Stimulated activated CD8-positive, alpha-beta memory T cell treated with anti-CD3 and anti-CD28 coated beads, Interleukin-7, amount 100 ng/mL, for 48 hours (primary cell): ENCODE data around the gene PAPOLA.

Experiments
- DNase-seq, 2 donors: peaks; one replicate each; pipeline ENCODE4 v3.0.0-alpha.2; 2020; ENCODE audit warnings: low read depth in 1 of 2; ENCODE audit errors: extremely low read depth in 1 of 2

The PAPOLA gene

DNA sequence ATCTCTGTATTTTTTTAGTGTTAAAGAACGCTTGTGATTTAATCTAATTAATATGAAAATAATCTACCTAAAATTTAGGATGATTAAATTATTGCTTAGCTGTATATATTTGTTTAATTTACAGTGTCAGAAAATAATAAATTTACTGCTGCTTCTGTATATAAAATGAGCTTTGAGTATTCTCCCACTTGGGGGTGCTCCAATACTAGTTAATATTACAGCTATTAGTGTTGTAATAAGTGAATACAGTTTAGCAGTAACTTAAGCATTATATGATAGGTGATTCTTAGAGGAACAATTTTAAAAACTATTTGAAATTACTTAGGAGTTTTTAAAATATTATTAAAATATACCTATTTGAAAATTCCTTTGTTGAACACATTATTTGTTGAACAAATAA is 62.2 kb downstream of the PAPOLA start:
- no peak for DNase-seq

DNA sequence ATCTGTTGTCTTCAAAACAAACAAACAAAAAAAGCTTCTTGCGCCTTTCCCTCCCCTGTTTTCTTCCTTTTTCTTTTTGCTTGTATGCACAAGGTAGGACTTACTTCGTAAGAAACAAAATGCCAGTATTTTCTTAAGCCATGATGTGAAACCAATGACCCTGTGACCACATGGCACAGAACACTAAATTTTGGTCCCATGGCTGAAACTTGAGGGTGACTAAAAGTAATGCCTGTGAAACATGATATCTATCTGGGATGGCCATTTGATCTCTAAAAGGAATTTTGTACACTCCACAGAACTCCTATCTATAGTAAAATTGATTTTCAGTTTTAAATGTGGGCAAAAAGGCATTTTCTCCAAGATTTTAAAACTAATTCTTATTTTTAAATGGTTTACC is 63.6 kb downstream of the PAPOLA start:
- DNase-seq, result no peak

GRCh38 chr14:96567289-96567899 is 65.2 kb downstream of the PAPOLA start:
- no peak for DNase-seq

DNA sequence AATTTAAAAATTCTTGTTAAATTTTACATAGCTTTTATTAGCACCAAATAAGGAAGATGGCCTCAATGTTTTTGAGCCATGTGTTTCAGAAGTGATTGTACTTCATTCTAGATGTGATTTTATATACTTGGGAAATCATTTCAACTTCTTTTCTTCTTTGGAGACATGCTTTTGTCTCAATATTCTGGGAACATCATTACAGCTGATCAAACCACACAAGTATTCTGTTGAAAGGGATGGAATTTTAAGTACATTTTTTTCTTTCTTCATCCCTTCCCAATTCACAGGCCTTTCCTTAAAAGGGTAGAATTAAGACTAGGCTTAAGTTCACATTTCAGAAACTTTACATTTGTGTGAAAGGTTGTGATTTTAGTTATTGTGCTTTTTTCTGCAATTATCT is 66.4 kb downstream of the PAPOLA start:
- no peak for DNase-seq

- DNase-seq, result no peak
Measured at GRCh38 chr14:96571311-96571710, 69.1 kb downstream of the PAPOLA start.

DNA sequence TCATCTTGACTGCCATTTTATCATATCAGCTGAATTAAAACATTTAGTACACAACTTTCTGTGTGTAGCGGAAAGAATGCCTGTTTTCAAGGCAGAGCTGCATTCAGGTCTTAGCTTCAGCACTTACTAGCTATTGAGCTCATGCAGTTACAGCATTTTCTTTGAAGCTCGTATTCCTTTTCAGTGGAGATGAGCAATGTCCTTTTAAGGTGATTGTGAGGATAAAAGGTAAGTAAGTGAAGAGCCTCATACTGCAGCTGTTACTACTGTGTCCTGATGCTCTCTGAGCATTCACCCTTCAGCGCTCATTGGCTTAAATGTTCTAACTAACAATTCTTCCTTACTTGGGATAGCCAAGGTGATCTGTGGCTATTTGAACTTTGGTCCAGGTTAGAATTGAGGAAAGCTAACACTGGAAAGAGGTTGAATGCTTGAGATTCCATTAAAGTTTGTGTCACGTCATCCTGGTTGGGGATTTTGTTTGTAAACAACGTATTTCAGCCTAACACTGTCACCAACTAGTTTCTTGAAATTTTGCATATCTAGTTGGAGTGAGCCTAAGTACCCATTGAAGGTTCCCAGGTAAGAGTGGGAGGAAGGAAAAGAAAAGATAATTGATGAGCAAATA is 71.4 kb downstream of the PAPOLA start:
- DNase-seq, result no peak

DNA sequence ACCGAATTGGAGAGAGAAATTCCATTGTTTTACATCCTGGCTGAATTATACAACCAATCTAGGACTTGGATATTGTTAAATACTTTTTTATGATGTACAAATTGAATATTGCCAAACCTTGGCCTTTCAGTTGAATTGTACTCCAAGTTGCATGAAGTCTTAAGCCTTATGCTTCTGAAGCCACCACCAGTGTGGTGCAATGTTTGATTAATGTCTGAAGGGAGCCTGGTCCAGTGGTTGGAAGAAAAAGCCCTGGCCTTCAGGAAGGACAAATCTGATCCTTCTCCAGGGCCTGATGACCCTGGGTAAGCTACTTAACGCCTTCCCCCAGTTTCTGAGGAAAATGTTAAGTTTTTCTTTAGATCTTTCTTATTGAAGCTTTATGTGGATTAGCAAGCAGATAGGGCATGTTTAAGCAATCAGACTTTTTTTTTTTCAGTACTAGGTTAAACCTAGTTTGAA is 72.0 kb downstream of the PAPOLA start:
- no peak for DNase-seq

DNA sequence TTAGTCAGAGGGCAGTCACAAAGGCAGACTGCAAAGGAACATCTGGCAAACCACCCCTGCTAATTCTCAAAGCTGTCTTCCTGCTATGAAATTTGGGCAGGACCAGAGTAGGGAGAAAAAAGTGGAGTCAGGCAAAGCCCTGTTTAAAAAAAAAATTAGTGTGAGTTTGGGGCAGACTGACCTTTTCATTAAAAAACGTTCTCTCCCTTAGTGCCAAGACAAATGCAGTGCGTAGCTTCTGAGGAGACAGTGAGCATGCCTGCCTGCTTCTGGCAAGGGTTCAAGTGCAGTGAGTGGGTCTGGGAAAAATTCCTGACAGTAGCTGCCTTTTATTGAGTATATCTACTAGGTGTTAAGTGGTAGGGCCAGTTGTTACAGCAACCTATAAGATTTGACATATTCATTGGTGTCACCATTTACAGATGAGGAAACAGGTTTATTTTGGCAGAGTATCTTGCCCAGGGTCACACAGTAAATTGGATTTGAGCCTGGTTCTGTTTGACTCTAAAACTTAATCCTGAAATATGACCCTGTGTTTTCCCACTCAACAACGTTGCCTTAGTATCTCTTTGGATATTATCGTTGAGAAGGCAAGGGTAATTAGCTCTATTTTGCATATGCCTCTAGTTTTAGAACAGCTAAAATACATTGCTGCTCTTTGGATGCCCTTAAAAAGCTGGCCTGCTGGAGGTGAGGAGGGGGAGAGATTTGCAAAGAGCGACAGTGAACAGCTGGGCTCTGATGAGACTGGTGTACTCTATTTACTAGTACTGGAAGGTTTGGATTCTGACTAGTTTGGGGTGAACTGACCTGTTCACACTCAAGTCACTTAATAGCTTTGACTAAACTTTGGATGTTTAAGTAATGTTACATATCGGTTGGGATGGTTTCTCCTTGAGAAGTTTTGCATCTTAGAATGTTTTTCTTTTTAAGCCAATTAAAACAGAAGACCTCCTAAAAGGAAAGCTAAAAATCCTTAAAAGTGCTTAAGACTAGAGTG is 72.8 kb downstream of the PAPOLA start:
- no peak for DNase-seq

- DNase-seq, result no peak
Measured at GRCh38 chr14:96576359-96576758, 74.2 kb downstream of the PAPOLA start.

DNA sequence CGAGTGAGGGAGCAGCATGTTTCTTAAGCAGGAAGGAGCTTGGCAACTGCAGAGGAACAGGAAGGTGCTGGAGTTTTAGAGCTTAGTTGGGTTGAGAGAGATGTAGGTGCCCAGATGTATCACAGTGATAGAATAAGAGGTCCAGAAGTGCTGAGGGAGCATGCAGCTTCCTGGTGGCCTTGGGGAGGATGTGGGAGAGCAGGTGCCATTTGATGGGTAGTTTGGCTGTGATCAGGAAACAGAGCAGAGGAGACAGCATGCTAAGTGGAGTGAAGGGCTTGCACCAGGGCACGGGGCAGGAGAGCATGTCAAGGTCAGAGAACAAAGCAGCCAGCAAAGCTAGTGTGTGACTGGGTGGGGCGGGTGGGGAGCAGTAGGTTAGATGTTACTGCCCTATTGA is 74.8 kb downstream of the PAPOLA start:
- no peak for DNase-seq

DNA sequence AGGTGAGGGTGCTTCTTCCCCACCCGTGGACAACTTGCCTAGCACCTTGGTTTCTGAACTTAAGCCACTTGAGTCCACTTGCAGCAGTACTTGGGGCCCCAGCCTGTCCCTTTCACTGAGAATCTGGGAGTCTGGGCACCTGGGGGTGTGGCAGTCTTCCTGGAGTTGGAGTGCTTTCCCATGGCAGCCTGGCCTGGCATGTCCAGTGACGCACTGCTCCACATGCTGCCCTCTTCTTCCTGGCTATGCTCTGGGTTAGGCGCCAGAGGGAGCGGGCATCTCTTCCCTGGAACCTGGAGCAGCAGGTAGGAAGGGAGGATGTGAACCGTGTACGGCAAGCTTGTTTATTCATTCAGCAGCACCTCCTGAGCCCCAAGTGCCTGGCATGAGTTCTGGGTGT is 76.4 kb downstream of the PAPOLA start:
- no peak for DNase-seq

DNA sequence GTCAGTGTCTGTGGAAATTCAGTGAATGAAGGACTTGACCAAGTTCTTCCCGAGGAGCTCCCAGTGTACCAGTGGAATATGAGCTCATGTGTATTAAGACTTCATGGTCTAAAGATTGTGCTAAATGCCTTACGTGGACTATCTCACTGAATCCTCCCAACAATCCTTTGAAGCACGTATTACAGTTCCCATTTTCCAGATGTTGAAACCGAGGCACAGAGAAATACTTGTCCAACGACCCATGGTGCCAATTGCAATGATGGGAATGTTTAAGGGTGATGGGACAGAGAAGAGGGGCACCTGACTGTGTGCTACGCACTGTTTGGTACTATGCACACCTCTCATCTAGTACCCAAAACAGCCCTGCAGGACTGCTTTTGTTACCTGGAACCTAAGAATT is 77.2 kb downstream of the PAPOLA start:
- no peak for DNase-seq

- no peak for DNase-seq
Measured at GRCh38 chr14:96579855-96580254, 77.7 kb downstream of the PAPOLA start.

- no peak for DNase-seq
Measured at GRCh38 chr14:96580566-96580965, 78.4 kb downstream of the PAPOLA start.

- no peak for DNase-seq
Measured at GRCh38 chr14:96581026-96581425, 78.8 kb downstream of the PAPOLA start.

GRCh38 chr14:96581902-96582301 is 79.7 kb downstream of the PAPOLA start:
- no peak for DNase-seq

GRCh38 chr14:96582411-96582961 is 80.3 kb downstream of the PAPOLA start:
- no peak for DNase-seq

- DNase-seq, result no peak
Measured at GRCh38 chr14:96582995-96583394, 80.8 kb downstream of the PAPOLA start.

DNA sequence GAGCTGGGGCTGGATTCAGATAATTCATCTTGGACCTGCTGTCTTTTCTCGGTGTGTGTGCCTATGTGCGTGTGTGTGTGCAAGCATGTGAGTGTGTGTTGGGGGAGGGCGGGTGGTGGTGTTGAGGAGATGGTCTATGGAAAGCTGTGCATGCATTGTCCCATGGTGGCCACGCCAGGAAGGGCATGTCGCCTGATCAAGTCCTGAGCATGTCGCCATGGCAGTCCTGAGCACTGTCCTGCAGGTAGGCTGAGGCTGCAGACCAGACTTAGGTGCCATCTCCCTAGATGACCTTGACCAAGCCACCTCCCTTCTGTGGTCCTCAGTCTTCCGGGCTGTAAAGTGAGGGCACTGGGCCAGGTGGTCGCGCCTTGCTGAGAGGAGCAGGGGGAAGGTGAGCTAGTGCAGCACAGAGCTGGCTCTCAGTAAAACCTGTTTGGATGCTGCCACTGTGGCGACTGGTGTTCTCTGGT is 81.4 kb downstream of the PAPOLA start:
- DNase-seq, result no peak

- DNase-seq, result peak in 1 of 2 donors; percentile 11
Measured at GRCh38 chr14:96584199-96584906, 82.2 kb downstream of the PAPOLA start.
